MM.1S (cell line): ENCODE results near the gene TP53BP2.
A peak's percentile ranks its signal among the peaks of the same experiment; 100 is the strongest.
"Not testable (repeated sequence)": the region's sequence is repeated elsewhere in the genome, so short reads cannot be mapped to it uniquely, and the experiment has no call there.

ENCODE experiments used
- DNase-seq: peaks from one replicate; pipeline ENCODE4 v3.0.0-alpha.2; 2015
- H2AFZ ChIP-seq: fragments of 300-600 bp; sonication (generic); 2 replicates; pipeline ENCODE4 v1.6.0; 2016; ENCODE audit warnings: antibody characterized with exemption, low read length
- H3F3A ChIP-seq: fragments of 300-600 bp; sonication (generic); 2 replicates; pipeline ENCODE4 v1.6.1; 2016; ENCODE audit warnings: mild to moderate bottlenecking, antibody characterized with exemption, low read length, moderate library complexity, mixed read lengths; ENCODE audit not compliant: insufficient read depth
- H3K27ac ChIP-seq: fragments of 300-600 bp; sonication (generic); 2 replicates; pipeline ENCODE4 v1.5.1; 2016; ENCODE audit warnings: mild to moderate bottlenecking, low read length
- H3K27me3 ChIP-seq: fragments of 300-600 bp; sonication (generic); replicated peaks from 2 replicates; pipeline ENCODE4 v1.6.0; 2016; ENCODE audit warnings: low read length; ENCODE audit not compliant: insufficient read depth
- H3K36me3 ChIP-seq: fragments of 300-600 bp; sonication (generic); replicated peaks from 2 replicates; pipeline ENCODE4 v1.6.1; 2016; ENCODE audit warnings: mild to moderate bottlenecking, low read length, mixed read lengths; ENCODE audit not compliant: insufficient read depth
- H3K4me1 ChIP-seq: fragments of 300-600 bp; sonication (generic); 2 replicates; pipeline ENCODE4 v1.6.1; 2016; ENCODE audit warnings: low read length, mixed read lengths
- H3K4me2 ChIP-seq: fragments of 300-600 bp; sonication (generic); 2 replicates; pipeline ENCODE4 v1.6.0; 2016; ENCODE audit warnings: low read depth, low read length
- H3K4me3 ChIP-seq: fragments of 300-600 bp; sonication (generic); 2 replicates; pipeline ENCODE4 v1.5.1; 2016; ENCODE audit warnings: low read length, mixed read lengths
- H3K79me2 ChIP-seq: fragments of 300-600 bp; sonication (generic); 2 replicates; pipeline ENCODE4 v1.6.1; 2016; ENCODE audit warnings: mixed run types, low read length, mixed read lengths
- H3K9ac ChIP-seq: fragments of 300-600 bp; sonication (generic); 2 replicates; pipeline ENCODE4 v1.6.1; 2016; ENCODE audit warnings: low read length, mixed read lengths
- H3K9me2 ChIP-seq: fragments of 300-600 bp; sonication (generic); replicated peaks from 2 replicates; pipeline ENCODE4 v1.6.1; 2016; ENCODE audit warnings: mild to moderate bottlenecking, low read length, mixed read lengths; ENCODE audit not compliant: insufficient read depth
- H3K9me3 ChIP-seq: fragments of 300-600 bp; sonication (generic); replicated peaks from 2 replicates; pipeline ENCODE4 v1.6.1; 2016; ENCODE audit warnings: mild to moderate bottlenecking, low read length, mixed read lengths; ENCODE audit not compliant: insufficient read depth
- H4K20me1 ChIP-seq: fragments of 300-600 bp; sonication (generic); 2 replicates; pipeline ENCODE4 v1.6.1; 2016; ENCODE audit warnings: mild to moderate bottlenecking, low read length, moderate library complexity, mixed read lengths; ENCODE audit not compliant: insufficient read depth
- CTCF ChIP-seq: fragments of 300-600 bp; sonication (generic); IDR thresholded peaks from 2 replicates; pipeline ENCODE4 v1.5.1; 2016; ENCODE audit warnings: antibody characterized with exemption, low read length, mixed read lengths
- EZH2 ChIP-seq: fragments of 300-600 bp; sonication (generic); optimal IDR thresholded peaks from 2 replicates; pipeline ENCODE3; 2017; ENCODE audit warnings: low read depth, mild to moderate bottlenecking, antibody characterized with exemption, low read length, mixed read lengths
- EZH2phosphoT487 ChIP-seq: fragments of 300-600 bp; sonication (generic); IDR thresholded peaks from 2 replicates; pipeline ENCODE4 v1.6.1; 2018; ENCODE audit warnings: antibody characterized with exemption, low read length

The TP53BP2 gene

GRCh38 chr1:223873044-223873443 lies 27.3 kb upstream of the TP53BP2 start:
- Histone ChIP-seq H3K9me3 (no peaks in the 10 kb centered on the region), H3K4me1 (no peaks in the 10 kb centered on the region), H3K9me2 (no peaks in the 10 kb centered on the region), H2AFZ (no peak overlapping the region), H3K27me3 (no peaks in the 10 kb centered on the region), H3F3A (no peaks in the 10 kb centered on the region), H3K9ac (no peak overlapping the region), H3K4me2 (no peak overlapping the region), H3K36me3 (no peaks in the 10 kb centered on the region), H3K4me3 (no peak overlapping the region), H3K27ac (no peak overlapping the region), H3K79me2 (no peaks in the 10 kb centered on the region), H4K20me1 (no peaks in the 10 kb centered on the region)
- no peak for DNase-seq
- TF ChIP-seq EZH2 (no peak), CTCF (no peak), EZH2phosphoT487 (no peak)

- H3K4me3 ChIP-seq: no peak overlapping the region
- no peak overlapping the region for H3K27ac ChIP-seq
- no peaks in the 10 kb centered on the region for H4K20me1 ChIP-seq
- no peak for DNase-seq
- H3K79me2 ChIP-seq: no peaks in the 10 kb centered on the region
- no peak overlapping the region for H2AFZ ChIP-seq
- no peaks in the 10 kb centered on the region for H3K27me3 ChIP-seq
- H3K9ac ChIP-seq: no peak overlapping the region
- H3K4me1 ChIP-seq: no peaks in the 10 kb centered on the region
- no peaks in the 10 kb centered on the region for H3K36me3 ChIP-seq
- H3K4me2 ChIP-seq: no peak overlapping the region
- H3K9me2 ChIP-seq: no peaks in the 10 kb centered on the region
- no peak for TF ChIP-seq EZH2
- TF ChIP-seq EZH2phosphoT487: no peak
- TF ChIP-seq CTCF: no peak
- H3K9me3 ChIP-seq: no peaks in the 10 kb centered on the region
- no peaks in the 10 kb centered on the region for H3F3A ChIP-seq
These were observed 26.7 kb upstream of the TP53BP2 start for GRCh38 chr1:223872308-223872901.

GRCh38 chr1:223870617-223871574 lies 25.1 kb upstream of the TP53BP2 start:
- Histone ChIP-seq H3K4me3 (peak overlapping the region; percentile 35; the same call in 1 of the 2 replicates), H3K36me3 (no peaks in the 10 kb centered on the region), H3K27me3 (no peaks in the 10 kb centered on the region), H3K9ac (no peak overlapping the region), H3K27ac (no peak overlapping the region), H2AFZ (peak overlapping the region; percentile 40), H3F3A (no peaks in the 10 kb centered on the region), H3K4me2 (peak overlapping the region; percentile 42), H3K9me3 (no peaks in the 10 kb centered on the region), H3K9me2 (no peaks in the 10 kb centered on the region), H3K4me1 (no peaks in the 10 kb centered on the region), H3K79me2 (no peaks in the 10 kb centered on the region), H4K20me1 (no peaks in the 10 kb centered on the region)
- no peak for TF ChIP-seq EZH2
- no peak for TF ChIP-seq EZH2phosphoT487
- no peak for TF ChIP-seq CTCF
- DNase-seq: no peak

- H2AFZ ChIP-seq, H3F3A ChIP-seq, H3K9me2 ChIP-seq, H3K4me1 ChIP-seq, H4K20me1 ChIP-seq, H3K4me3 ChIP-seq, H3K79me2 ChIP-seq, H3K9ac ChIP-seq, DNase-seq, H3K9me3 ChIP-seq, H3K36me3 ChIP-seq, H3K27me3 ChIP-seq, H3K27ac ChIP-seq, H3K4me2 ChIP-seq: not testable (repeated sequence)
These were observed 19.0 kb upstream of the TP53BP2 start for GRCh38 chr1:223864599-223865368.
